CD4-positive, alpha-beta T cell treated with Interleukin-17A for 1 hour (primary cell): ENCODE measurements around the gene HOXC12.

Source experiments
- DNase-seq: peaks from one replicate; pipeline ENCODE4 v3.0.0-alpha.2; 2020

Gene HOXC12

GRCh38 chr12:53998110-53998899 lies 43.6 kb downstream of the HOXC12 start:
- DNase-seq = no peak

- no peak for DNase-seq
These were observed 44.2 kb downstream of the HOXC12 start for GRCh38 chr12:53998900-53999236.

DNA sequence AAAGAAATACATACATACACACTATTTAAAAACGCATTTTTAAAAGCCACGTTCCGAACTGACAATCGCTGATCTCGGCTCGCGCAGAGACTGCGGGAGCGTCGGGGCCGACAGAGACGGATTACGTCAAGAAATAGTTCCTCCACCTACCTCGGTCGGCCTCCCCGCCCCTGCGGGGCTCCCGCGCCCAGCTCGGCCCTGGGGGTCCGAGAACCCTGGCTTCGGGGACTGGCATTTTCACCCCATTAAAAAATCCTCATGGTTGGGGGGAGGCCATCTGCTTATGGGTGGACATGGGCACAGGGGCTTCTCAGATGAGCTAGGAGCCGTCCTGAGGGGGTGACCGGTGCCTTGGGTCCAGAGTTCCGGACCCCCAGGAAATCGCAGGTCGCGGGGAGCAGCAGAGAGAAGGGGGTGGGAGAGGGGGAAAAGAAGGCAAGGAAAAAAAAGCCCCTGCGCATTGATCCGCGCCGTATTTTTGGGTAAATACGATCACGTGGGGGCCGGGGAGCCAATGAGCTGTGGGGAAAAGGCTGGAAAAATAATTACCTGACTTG lies 44.9 kb downstream of the HOXC12 start:
- DNase-seq = no peak

DNA sequence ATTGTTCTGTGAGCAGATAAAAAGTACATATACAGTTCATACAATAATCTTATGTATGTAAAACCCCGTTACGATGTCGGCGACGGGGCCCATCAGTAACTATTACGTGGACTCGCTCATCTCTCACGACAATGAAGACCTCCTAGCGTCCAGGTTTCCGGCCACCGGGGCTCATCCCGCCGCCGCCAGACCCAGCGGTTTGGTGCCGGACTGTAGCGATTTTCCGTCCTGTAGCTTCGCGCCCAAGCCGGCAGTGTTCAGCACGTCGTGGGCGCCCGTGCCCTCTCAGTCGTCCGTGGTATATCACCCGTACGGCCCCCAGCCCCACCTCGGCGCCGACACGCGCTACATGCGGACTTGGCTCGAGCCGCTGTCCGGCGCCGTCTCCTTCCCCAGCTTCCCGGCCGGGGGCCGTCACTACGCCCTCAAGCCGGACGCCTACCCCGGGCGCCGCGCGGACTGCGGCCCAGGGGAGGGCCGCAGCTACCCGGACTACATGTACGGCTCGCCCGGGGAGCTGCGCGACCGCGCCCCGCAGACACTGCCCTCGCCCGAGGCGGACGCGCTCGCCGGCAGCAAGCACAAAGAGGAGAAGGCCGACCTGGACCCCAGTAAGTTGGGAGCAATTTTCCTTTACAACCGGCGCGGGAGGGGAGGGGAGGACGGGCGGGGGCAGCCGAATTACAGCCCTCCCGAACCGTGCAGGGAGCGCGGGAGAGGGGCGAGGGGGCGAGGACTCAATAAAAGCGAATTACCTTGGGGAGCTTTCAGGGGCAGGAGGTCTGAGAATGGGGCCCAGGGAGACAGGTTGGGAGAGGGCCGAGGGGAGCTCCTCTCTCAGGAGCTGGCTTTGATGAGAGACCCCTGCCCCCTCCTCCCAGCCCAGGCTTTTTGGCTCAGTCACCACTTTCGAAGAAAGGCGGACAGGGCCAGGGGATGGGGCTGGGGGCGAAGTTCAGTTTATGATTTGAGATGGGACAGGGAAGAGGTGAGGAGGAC lies 45.7 kb downstream of the HOXC12 start, which contains the start of gene HOXC9:
HOXC9 (plus strand) TSS at position 46 of the 999 bp plus-strand sequence; CDS start at position 74, 28 bp downstream.
- DNase-seq = no peak

- DNase-seq = no peak
These were observed 46.8 kb downstream of the HOXC12 start for GRCh38 chr12:54001283-54002187.

DNA sequence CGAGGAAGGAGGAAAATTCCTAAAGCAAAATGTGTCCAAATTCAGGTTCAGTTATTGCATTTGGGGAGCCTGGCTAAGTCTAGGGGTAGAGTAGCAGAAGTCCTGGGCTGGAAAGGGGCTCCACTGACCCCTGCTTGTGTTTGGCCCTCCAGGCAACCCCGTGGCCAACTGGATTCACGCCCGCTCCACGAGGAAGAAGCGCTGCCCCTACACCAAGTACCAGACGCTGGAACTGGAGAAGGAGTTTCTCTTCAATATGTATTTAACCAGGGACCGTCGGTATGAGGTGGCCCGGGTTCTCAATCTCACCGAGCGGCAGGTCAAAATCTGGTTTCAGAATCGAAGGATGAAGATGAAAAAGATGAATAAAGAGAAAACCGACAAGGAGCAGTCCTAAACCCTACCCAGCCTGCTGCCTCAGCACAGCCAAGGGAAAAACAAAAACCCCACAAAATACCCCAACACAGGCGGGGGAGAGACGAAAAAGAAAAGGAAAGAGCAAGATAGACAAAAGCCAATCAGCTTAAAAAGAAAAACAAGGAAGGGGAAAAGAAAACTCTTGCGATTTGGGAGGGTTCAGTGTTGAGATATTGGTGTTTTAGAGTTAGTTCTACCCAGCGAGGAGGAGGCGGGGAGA lies 47.7 kb downstream of the HOXC12 start:
- DNase-seq = no peak

GRCh38 chr12:54002915-54003389 lies 48.2 kb downstream of the HOXC12 start:
- no peak for DNase-seq

GRCh38 chr12:54003625-54004024 lies 48.9 kb downstream of the HOXC12 start:
- no peak for DNase-seq

- DNase-seq = no peak
These were observed 49.5 kb downstream of the HOXC12 start for GRCh38 chr12:54004063-54004840.

DNA sequence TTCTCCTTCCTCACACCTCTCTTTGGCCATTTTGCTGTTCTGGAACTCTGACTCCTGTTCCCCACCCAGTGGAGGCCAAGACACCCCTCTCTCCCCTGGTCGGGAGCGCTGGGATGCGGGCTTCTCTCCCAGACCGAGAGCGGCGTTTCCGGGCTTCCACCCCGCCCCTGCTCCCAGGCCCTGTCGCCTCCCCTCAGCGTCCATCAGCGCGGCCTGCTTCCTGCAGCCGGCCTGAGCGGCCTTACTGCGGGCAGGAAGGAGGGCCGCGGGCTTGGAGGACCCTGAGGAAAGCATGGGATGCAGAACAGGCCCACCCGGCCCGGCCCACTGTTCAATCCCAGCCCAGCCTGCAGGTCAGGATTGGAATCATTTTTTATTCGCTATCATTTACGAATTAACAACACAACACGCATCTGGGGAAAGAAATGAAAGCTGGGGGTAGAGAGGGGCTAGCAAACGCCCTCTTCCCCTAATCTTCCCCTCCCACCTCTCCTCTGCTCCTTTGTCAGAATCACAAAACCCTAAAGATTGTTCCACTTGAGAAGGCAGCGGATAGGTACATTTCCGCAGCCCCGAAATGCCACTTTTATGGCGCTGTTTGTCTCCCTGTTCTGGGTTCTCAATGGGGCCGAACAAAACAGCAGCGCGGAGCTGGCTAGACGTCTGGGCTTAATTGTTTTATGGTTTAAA lies 50.3 kb downstream of the HOXC12 start:
- DNase-seq = no peak

GRCh38 chr12:54005531-54005852 lies 50.8 kb downstream of the HOXC12 start:
- no peak for DNase-seq

DNA sequence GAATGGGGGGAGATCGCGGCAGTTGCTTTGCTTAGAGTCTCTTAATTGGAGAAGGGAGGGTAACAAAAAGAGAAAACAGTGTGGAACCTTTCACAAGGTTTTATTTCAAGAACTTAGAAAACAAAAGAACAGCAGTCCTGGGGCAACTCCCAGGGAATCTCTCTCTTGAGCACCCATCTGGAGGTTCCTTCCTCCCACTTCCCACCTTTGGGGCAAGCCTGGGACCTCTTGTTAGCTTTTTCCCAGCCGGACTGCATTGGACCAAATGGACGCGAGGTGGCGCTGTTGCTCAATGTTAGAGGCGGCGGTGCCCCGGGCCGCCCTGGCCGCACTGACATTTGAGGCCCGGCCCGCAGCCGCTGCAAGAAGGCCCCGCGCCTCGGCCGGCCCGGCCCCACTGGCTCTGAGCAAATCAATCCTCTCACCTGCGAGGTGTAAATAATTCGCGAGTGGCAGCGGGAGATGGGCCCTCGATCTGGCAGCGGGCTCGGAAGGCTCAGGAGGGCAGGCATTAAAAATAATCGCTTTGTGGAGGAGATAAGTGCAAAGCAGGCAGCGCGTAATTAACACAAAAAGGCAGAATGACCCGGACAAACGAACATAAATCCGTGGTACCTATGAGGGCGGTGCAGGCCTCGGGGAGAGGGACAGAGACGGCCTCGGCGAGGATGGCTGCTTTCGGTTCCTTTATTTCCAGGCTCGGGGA lies 51.3 kb downstream of the HOXC12 start:
- peak; percentile 86 for DNase-seq

GRCh38 chr12:54006559-54007220 lies 52.0 kb downstream of the HOXC12 start:
- no peak for DNase-seq

- DNase-seq = no peak
These were observed 53.0 kb downstream of the HOXC12 start for GRCh38 chr12:54007538-54008259.

GRCh38 chr12:54008260-54008552 lies 53.5 kb downstream of the HOXC12 start:
- DNase-seq = no peak
